Bronchial epithelial cell (primary cell): ENCODE measurements around the gene PTBP3. TPM values are rescaled to one million over a fixed set of nuclear protein-coding genes. Genes with fewer than 3 reads are reported as not detected.
"Not testable (repeated sequence)": the region's sequence is repeated elsewhere in the genome, so short reads cannot be mapped to it uniquely, and the experiment has no call there.

Experiments used
- DNase-seq: peaks from one replicate; pipeline ENCODE4 v3.0.0-alpha.2; 2010; ENCODE audit warnings: low read depth
- FAIRE-seq: peaks from 2 replicates; lab custom pipeline; 2011; peaks lifted over from hg19 to GRCh38; lab: Jason Lieb, UNC
- H3K27me3 ChIP-seq: 2 replicates; pipeline ENCODE4 v1.5.1; 2011; ENCODE audit warnings: low read length; ENCODE audit not compliant: control insufficient read depth, insufficient read depth
- H3K36me3 ChIP-seq: 2 replicates; pipeline ENCODE4 v1.5.1; 2011; ENCODE audit warnings: low read length; ENCODE audit not compliant: control insufficient read depth, insufficient read depth
- H3K4me3 ChIP-seq: 2 replicates; pipeline ENCODE4 v1.5.1; 2011; ENCODE audit warnings: mild to moderate bottlenecking, low read depth, low read length, control low read depth
- CTCF ChIP-seq: IDR thresholded peaks from 2 replicates; pipeline ENCODE4 v1.5.1; 2011; ENCODE audit warnings: mild to moderate bottlenecking, moderate library complexity, low read length, control low read depth, inconsistent platforms; ENCODE audit not compliant: insufficient read depth, severe bottlenecking
- total RNA-seq: library from RNA; depleted of rRNA; stranded (reverse); fragments of >200 nt; gene quantifications from 2 replicates; pipeline ENCODE4 v1.2.1, GENCODE V29; 2014

The PTBP3 gene
- total RNA-seq, 1 donor from 2014 or later, result 62.4 TPM

- H3K36me3 ChIP-seq, result peaks cover 2% of the 10 kb centered on the region
- no peak overlapping the region for H3K4me3 ChIP-seq
- TF ChIP-seq CTCF, result no peak
- FAIRE-seq, result no peak
- DNase-seq, result no peak
- H3K27me3 ChIP-seq, result no peaks in the 10 kb centered on the region
These were observed 45.4 kb downstream of the PTBP3 start for GRCh38 chr9:112288029-112288428.

- DNase-seq (no peak), FAIRE-seq (no peak)
- peaks cover 2% of the 10 kb centered on the region for H3K36me3 ChIP-seq
- no peaks in the 10 kb centered on the region for H3K27me3 ChIP-seq
- TF ChIP-seq CTCF, result no peak
- H3K4me3 ChIP-seq, result no peak overlapping the region
These were observed 46.5 kb downstream of the PTBP3 start for GRCh38 chr9:112286926-112287325.

- no peak for TF ChIP-seq CTCF
- no peak for DNase-seq
- Histone ChIP-seq H3K27me3 (no peaks in the 10 kb centered on the region), H3K36me3 (peaks cover 2% of the 10 kb centered on the region), H3K4me3 (no peak overlapping the region)
- no peak for FAIRE-seq
These were observed 48.4 kb downstream of the PTBP3 start for GRCh38 chr9:112285056-112285455.

GRCh38 chr9:112283582-112284253 lies 49.7 kb downstream of the PTBP3 start:
- Histone ChIP-seq H3K4me3 (no peak overlapping the region), H3K36me3 (peaks cover 2% of the 10 kb centered on the region), H3K27me3 (no peaks in the 10 kb centered on the region)
- FAIRE-seq, result no peak
- DNase-seq, result no peak
- no peak for TF ChIP-seq CTCF

- not testable (repeated sequence) for FAIRE-seq, H3K27me3 ChIP-seq, H3K4me3 ChIP-seq, H3K36me3 ChIP-seq, DNase-seq
These were observed 50.6 kb downstream of the PTBP3 start for GRCh38 chr9:112282841-112283240.

GRCh38 chr9:112280904-112281303 lies 52.5 kb downstream of the PTBP3 start:
- no peak for DNase-seq
- Histone ChIP-seq H3K4me3 (no peak overlapping the region), H3K27me3 (no peaks in the 10 kb centered on the region), H3K36me3 (peaks cover 2% of the 10 kb centered on the region)
- FAIRE-seq, result no peak
- no peak for TF ChIP-seq CTCF
